Suprapubic skin (tissue), 4 donors: ENCODE measurements around the gene CARS2. TPM values are rescaled to one million over a fixed set of nuclear protein-coding genes. Genes with fewer than 3 reads are reported as not detected.

Experiments
- DNase-seq, 2 donors: peaks; one replicate each; pipeline ENCODE4 v3.0.0-alpha.2; 2019; ENCODE audit warnings: low spot score in 2 of 2
- H3K27ac ChIP-seq: fragments of 200-600 bp; sonication (generic); one replicate; pipeline ENCODE4 v1.5.1; 2019
- H3K27me3 ChIP-seq: fragments of 200-600 bp; sonication (generic); one replicate; pipeline ENCODE4 v1.5.1; 2019
- H3K36me3 ChIP-seq: fragments of 200-600 bp; sonication (generic); one replicate; pipeline ENCODE4 v1.5.1; 2019
- H3K4me1 ChIP-seq: fragments of 200-600 bp; sonication (generic); one replicate; pipeline ENCODE4 v1.5.1; 2019
- H3K4me3 ChIP-seq: fragments of 200-600 bp; sonication (generic); one replicate; pipeline ENCODE4 v1.5.1; 2019; ENCODE audit warnings: mild to moderate bottlenecking
- H3K9me3 ChIP-seq: fragments of 200-600 bp; sonication (generic); one replicate; pipeline ENCODE4 v1.5.1; 2019
- EP300 ChIP-seq: sonication (generic); formaldehyde crosslinking; IDR thresholded peaks from one replicate; pipeline ENCODE4 v1.6.1; 2017; ENCODE audit warnings: antibody characterized with exemption
- POLR2A ChIP-seq, 2 donors: fragments of 450-650 bp; IDR thresholded peaks; one replicate each; pipeline ENCODE4 v1.6.1; 2017; ENCODE audit warnings: antibody characterized with exemption in 2 of 2, mild to moderate bottlenecking in 2 of 2, moderate library complexity in 2 of 2
- POLR2AphosphoS5 ChIP-seq, 3 donors: sonication (generic); formaldehyde crosslinking; IDR thresholded peaks; one replicate each; pipeline ENCODE4 v1.6.1; 2017; ENCODE audit warnings: antibody characterized with exemption in 3 of 3
- WGBS: methylation state at CpG from one replicate; pipeline ENCODE4 v1.1.5; 2018; 5-methylcytosine and 5-hydroxymethylcytosine counted together
- total RNA-seq, 4 donors: library from RNA; depleted of rRNA; stranded (reverse); fragments of >200 nt; gene quantifications; one replicate each; pipeline ENCODE4 v1.1.0, GENCODE V29; 2016
- TF ChIP-seq, protein P1 (sequence below), 2 donors: fragments of 200-600 bp in 1 of 2; fragments of 450-650 bp in 1 of 2; sonication (generic) in 1 of 2; IDR thresholded peaks; one replicate each; pipeline ENCODE4 v1.5.1; 2016 to 2019; ENCODE audit warnings: antibody characterized with exemption in 2 of 2, mild to moderate bottlenecking in 1 of 2, moderate library complexity in 1 of 2

Gene CARS2
- total RNA-seq, 4 donors from 2014 or later = 35.1 to 130 (median 80.9) TPM

- Histone ChIP-seq H3K9me3 (no peaks in the 10 kb centered on the region), H3K27ac (no peak overlapping the region), H3K4me1 (peaks cover 6% of the 10 kb centered on the region), H3K36me3 (peaks cover 91% of the 10 kb centered on the region), H3K27me3 (no peaks in the 10 kb centered on the region), H3K4me3 (no peak overlapping the region)
- TF ChIP-seq POLR2AphosphoS5 (IDR thresholded peaks at IDR 0.05) = no peak
- no peak for DNase-seq
- WGBS = 81% methylated on average over 5 of the region's 5 CpGs
Observed at GRCh38 chr13:110639935-110640334, 66.0 kb downstream of the CARS2 start.

DNA sequence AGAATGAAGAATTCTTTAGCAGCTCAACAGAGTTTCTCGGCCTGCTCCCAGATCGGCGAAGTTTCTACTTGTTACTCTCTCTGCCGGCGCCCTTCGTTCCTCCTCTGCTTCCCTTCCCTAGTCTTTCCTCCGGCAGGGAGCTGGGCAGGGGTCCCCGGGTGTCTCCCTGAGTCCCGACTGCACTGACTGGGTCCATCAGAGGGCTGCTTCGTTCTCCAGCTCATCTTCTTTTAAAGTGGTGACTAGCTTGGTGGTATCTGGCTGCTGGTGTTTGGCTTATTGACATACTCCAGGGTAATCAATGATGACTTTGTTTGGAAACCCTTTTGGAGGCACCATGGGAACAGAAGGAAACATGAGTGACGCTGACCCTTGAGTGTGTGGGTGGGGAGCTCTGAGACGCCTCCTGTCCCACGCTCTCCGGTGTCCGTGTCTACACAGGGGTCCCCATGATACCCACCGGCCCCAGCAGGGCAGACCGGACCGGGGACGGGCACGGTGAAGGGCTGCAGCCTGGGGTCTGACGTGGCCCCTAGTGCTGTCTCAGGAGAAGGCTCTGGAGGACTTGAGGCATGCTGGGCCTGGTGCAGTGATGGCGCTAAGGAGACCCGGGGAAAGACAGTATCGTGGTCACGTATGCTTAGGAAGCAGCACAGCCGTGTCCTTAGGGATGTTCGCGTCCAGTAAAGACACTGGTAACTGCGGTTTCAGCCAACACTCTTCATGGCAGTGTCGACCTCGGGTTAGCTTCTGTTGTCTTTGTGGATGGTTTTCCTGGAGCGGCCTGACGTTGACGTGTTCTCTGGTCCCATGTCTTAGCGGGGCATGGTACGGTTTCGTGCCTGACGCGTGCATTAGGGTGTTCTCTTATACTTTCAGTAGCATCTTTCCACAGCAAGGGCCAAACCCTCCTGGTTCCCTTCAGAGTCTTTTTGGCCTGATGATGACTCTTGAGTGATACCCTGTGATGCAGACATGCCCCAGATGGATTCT, 66.8 kb downstream of the CARS2 start:
- DNase-seq = peak in 1 of 2 donors; percentile 77
- TF ChIP-seq, protein P1, sequence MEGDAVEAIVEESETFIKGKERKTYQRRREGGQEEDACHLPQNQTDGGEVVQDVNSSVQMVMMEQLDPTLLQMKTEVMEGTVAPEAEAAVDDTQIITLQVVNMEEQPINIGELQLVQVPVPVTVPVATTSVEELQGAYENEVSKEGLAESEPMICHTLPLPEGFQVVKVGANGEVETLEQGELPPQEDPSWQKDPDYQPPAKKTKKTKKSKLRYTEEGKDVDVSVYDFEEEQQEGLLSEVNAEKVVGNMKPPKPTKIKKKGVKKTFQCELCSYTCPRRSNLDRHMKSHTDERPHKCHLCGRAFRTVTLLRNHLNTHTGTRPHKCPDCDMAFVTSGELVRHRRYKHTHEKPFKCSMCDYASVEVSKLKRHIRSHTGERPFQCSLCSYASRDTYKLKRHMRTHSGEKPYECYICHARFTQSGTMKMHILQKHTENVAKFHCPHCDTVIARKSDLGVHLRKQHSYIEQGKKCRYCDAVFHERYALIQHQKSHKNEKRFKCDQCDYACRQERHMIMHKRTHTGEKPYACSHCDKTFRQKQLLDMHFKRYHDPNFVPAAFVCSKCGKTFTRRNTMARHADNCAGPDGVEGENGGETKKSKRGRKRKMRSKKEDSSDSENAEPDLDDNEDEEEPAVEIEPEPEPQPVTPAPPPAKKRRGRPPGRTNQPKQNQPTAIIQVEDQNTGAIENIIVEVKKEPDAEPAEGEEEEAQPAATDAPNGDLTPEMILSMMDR (IDR thresholded peaks at IDR 0.05) = no peak
- TF ChIP-seq POLR2A (IDR thresholded peaks at IDR 0.05) = no peak
- no peak for TF ChIP-seq POLR2AphosphoS5 (IDR thresholded peaks at IDR 0.05)
- TF ChIP-seq EP300 = no peak
- H3K4me1 ChIP-seq = no peaks in the 10 kb centered on the region
- no peak overlapping the region for H3K27ac ChIP-seq
- no peaks in the 10 kb centered on the region for H3K27me3 ChIP-seq
- WGBS = 93% methylated on average over 39 of the region's 39 CpGs
- no peaks in the 10 kb centered on the region for H3K9me3 ChIP-seq
- peaks cover 99% of the 10 kb centered on the region for H3K36me3 ChIP-seq
- no peak overlapping the region for H3K4me3 ChIP-seq

DNA sequence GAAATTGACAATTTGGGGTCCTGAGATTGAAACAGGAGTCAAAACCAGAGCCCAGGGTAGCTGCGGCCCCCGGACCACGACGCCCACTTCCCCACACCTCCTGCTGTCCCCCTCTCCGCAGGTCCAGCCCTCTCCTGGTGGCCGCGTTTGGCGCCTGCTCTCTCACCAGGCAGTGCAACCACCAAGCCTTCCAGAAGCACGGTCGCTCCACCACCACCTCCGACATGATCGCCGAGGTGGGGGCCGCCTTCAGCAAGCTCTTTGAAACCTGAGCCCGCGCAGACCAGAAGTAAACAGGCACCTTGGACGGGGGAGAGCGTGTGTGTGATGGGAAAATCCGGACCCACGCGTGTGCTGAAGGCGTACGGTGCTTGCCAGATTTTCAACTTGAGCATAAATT, 67.7 kb downstream of the CARS2 start:
- Histone ChIP-seq H3K4me3 (no peak overlapping the region), H3K4me1 (no peaks in the 10 kb centered on the region), H3K27ac (no peak overlapping the region), H3K9me3 (no peaks in the 10 kb centered on the region), H3K36me3 (peaks cover 91% of the 10 kb centered on the region), H3K27me3 (no peaks in the 10 kb centered on the region)
- peak in 1 of 2 donors; percentile 71 for DNase-seq
- TF ChIP-seq, protein P1 (IDR thresholded peaks at IDR 0.05) = no peak
- TF ChIP-seq EP300 (no peak), POLR2A (IDR thresholded peaks at IDR 0.05) (no peak), POLR2AphosphoS5 (IDR thresholded peaks at IDR 0.05) (no peak)
- 90% methylated on average over 17 of the region's 23 CpGs for WGBS

GRCh38 chr13:110637747-110638146, 68.2 kb downstream of the CARS2 start:
- TF ChIP-seq POLR2AphosphoS5 (IDR thresholded peaks at IDR 0.05) = no peak
- no peak for TF ChIP-seq EP300
- TF ChIP-seq POLR2A (IDR thresholded peaks at IDR 0.05) = no peak
- TF ChIP-seq, protein P1 (IDR thresholded peaks at IDR 0.05) = no peak
- H3K27ac ChIP-seq = no peak overlapping the region
- no peaks in the 10 kb centered on the region for H3K27me3 ChIP-seq
- no peak overlapping the region for H3K4me3 ChIP-seq
- peaks cover 87% of the 10 kb centered on the region for H3K36me3 ChIP-seq
- 76% methylated on average over 4 of the region's 6 CpGs for WGBS
- no peaks in the 10 kb centered on the region for H3K4me1 ChIP-seq
- DNase-seq = peak in 1 of 2 donors; percentile 63
- no peaks in the 10 kb centered on the region for H3K9me3 ChIP-seq

DNA sequence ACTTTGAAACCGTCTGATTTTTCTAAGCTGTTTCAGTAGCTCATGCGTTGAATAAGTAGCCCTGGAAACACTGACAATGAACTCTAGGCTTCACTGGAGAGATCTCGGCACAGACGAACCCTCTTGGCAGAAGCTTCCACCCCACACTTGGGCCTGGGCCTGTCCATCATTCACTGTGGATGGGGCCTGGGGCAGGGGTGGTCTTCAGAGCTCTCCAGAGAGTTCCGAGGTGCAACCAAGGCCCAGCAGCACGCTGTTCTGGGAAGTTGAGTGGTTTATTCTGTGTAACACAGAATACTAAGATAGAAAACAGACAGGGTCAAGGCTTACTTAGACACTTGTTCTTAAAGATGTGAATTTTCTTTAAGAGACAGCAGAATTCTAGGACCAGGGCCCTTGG, 68.6 kb downstream of the CARS2 start:
- Histone ChIP-seq H3K27ac (no peak overlapping the region), H3K36me3 (peaks cover 84% of the 10 kb centered on the region), H3K9me3 (no peaks in the 10 kb centered on the region), H3K4me1 (no peaks in the 10 kb centered on the region), H3K27me3 (no peaks in the 10 kb centered on the region), H3K4me3 (no peak overlapping the region)
- TF ChIP-seq, protein P1 (IDR thresholded peaks at IDR 0.05) = no peak
- TF ChIP-seq POLR2AphosphoS5 (IDR thresholded peaks at IDR 0.05) = no peak
- no peak for TF ChIP-seq EP300
- TF ChIP-seq POLR2A (IDR thresholded peaks at IDR 0.05) = no peak
- no peak for DNase-seq
- WGBS = 92% methylated on average over 6 of the region's 6 CpGs
